H9 (cell line): ENCODE data around the gene STOML3. TPM values are rescaled to one million over a fixed set of nuclear protein-coding genes. Genes with fewer than 3 reads are reported as not detected.

Experiments
- DNase-seq: peaks from one replicate; pipeline ENCODE4 v3.0.0-alpha.2; 2017
- H2AFZ ChIP-seq: one replicate; pipeline ENCODE4 v1.6.1; 2013; ENCODE audit warnings: mild to moderate bottlenecking, low read length, control low read depth, moderate library complexity
- H2AK5ac ChIP-seq: 2 replicates; pipeline ENCODE4 v1.6.1; 2013; ENCODE audit warnings: low read length, control low read depth, mixed read lengths; ENCODE audit not compliant: insufficient read length
- H2BK120ac ChIP-seq: one replicate; pipeline ENCODE4 v1.6.1; 2013; ENCODE audit warnings: low read depth, mild to moderate bottlenecking, low read length, control low read depth, inconsistent platforms; ENCODE audit not compliant: poor library complexity, severe bottlenecking
- H2BK12ac ChIP-seq: 2 replicates; pipeline ENCODE4 v1.6.1; 2013; ENCODE audit warnings: low read length, control low read depth, mixed read lengths, low read depth; ENCODE audit not compliant: insufficient read length
- H2BK15ac ChIP-seq: 2 replicates; pipeline ENCODE4 v1.6.1; 2013; ENCODE audit warnings: low read depth, low read length, control low read depth
- H2BK20ac ChIP-seq: one replicate; pipeline ENCODE4 v1.6.1; 2013; ENCODE audit warnings: low read depth, mild to moderate bottlenecking, low read length, control low read depth, inconsistent platforms; ENCODE audit not compliant: poor library complexity, severe bottlenecking
- H2BK5ac ChIP-seq: 2 replicates; pipeline ENCODE4 v1.6.1; 2013; ENCODE audit warnings: low read length, control low read depth, mixed read lengths; ENCODE audit not compliant: insufficient read length
- H3K14ac ChIP-seq: 2 replicates; pipeline ENCODE4 v1.6.1; 2013; ENCODE audit warnings: low read length, control low read depth; ENCODE audit not compliant: insufficient read depth
- H3K18ac ChIP-seq: 2 replicates; pipeline ENCODE4 v1.6.1; 2013; ENCODE audit warnings: low read depth, mild to moderate bottlenecking, mixed read lengths, low read length, control low read depth; ENCODE audit not compliant: insufficient read length
- H3K23ac ChIP-seq: 2 replicates; pipeline ENCODE4 v1.6.1; 2013; ENCODE audit warnings: low read length, control low read depth, mixed read lengths, low read depth; ENCODE audit not compliant: insufficient read length
- H3K23me2 ChIP-seq: 2 replicates; pipeline ENCODE4 v1.6.1; 2013; ENCODE audit warnings: low read depth, mild to moderate bottlenecking, mixed read lengths, low read length, control low read depth; ENCODE audit not compliant: insufficient read length, poor library complexity, severe bottlenecking
- H3K27ac ChIP-seq: 2 replicates; pipeline ENCODE4 v1.5.1; 2013; ENCODE audit warnings: low read length, control low read depth, mixed read lengths, low read depth; ENCODE audit not compliant: insufficient read length
- H3K27me3 ChIP-seq: 2 replicates; pipeline ENCODE4 v1.6.1; 2013; ENCODE audit warnings: low read length, control low read depth, inconsistent platforms; ENCODE audit not compliant: insufficient read depth
- H3K4ac ChIP-seq: 2 replicates; pipeline ENCODE4 v1.6.1; 2013; ENCODE audit warnings: low read depth, mild to moderate bottlenecking, control low read depth, inconsistent platforms, low read length, moderate library complexity
- H3K4me1 ChIP-seq: 2 replicates; pipeline ENCODE4 v1.6.1; 2013; ENCODE audit warnings: low read length, control low read depth, inconsistent platforms; ENCODE audit not compliant: insufficient read depth
- H3K4me2 ChIP-seq: 2 replicates; pipeline ENCODE4 v1.6.1; 2013; ENCODE audit warnings: low read length, control low read depth, mixed read lengths; ENCODE audit not compliant: insufficient read length, insufficient read depth
- H3K56ac ChIP-seq: 2 replicates; pipeline ENCODE4 v1.6.1; 2013; ENCODE audit warnings: low read depth, mild to moderate bottlenecking, mixed read lengths, low read length, control low read depth; ENCODE audit not compliant: insufficient read length
- H3K79me1 ChIP-seq: 2 replicates; pipeline ENCODE4 v1.6.1; 2013; ENCODE audit warnings: low read depth, mild to moderate bottlenecking, moderate library complexity, low read length, control low read depth, inconsistent platforms; ENCODE audit not compliant: insufficient read depth, poor library complexity, severe bottlenecking
- H3K79me2 ChIP-seq: 2 replicates; pipeline ENCODE4 v1.6.1; 2013; ENCODE audit warnings: low read length, control low read depth, inconsistent platforms; ENCODE audit not compliant: insufficient read depth
- H3K9ac ChIP-seq: 2 replicates; pipeline ENCODE4 v1.6.1; 2013; ENCODE audit warnings: low read length, control low read depth, mixed read lengths; ENCODE audit not compliant: insufficient read length; ENCODE audit errors: extremely low read depth
- H3K9me3 ChIP-seq: one replicate; pipeline ENCODE4 v1.6.1; 2013; ENCODE audit warnings: low read depth, low read length, inconsistent platforms; ENCODE audit not compliant: control insufficient read depth
- H3T11ph ChIP-seq: one replicate; pipeline ENCODE4 v1.6.1; 2013; ENCODE audit warnings: mild to moderate bottlenecking, low read length, control low read depth, inconsistent platforms
- H4K20me1 ChIP-seq: one replicate; pipeline ENCODE4 v1.6.1; 2013; ENCODE audit not compliant: control insufficient read depth, insufficient read length, insufficient read depth
- H4K5ac ChIP-seq: 2 replicates; pipeline ENCODE4 v1.6.1; 2013; ENCODE audit warnings: low read depth, mild to moderate bottlenecking, mixed read lengths, low read length, control low read depth; ENCODE audit not compliant: insufficient read length
- H4K8ac ChIP-seq: replicated peaks from 2 replicates; pipeline ENCODE4 v1.6.1; 2013; ENCODE audit warnings: low read length, control low read depth, mixed read lengths, low read depth; ENCODE audit not compliant: insufficient read length
- H4K91ac ChIP-seq: 2 replicates; pipeline ENCODE4 v1.6.1; 2013; ENCODE audit warnings: low read depth, mild to moderate bottlenecking, moderate library complexity, mixed read lengths, low read length, control low read depth; ENCODE audit not compliant: insufficient read length
- H3K27ac Mint-ChIP-seq, 3 experiments: 2 replicates in 2 of 3; 3 replicates in 1 of 3; pipeline ENCODE4 v1.8.0; 2020 to 2021; ENCODE audit warnings: mixed read lengths in 3 of 3, mild to moderate bottlenecking in 1 of 3, moderate library complexity in 1 of 3
- H3K27me3 Mint-ChIP-seq: 2 replicates; pipeline ENCODE4 v1.8.0; 2021; ENCODE audit warnings: low read depth, mild to moderate bottlenecking, moderate library complexity, mixed read lengths
- H3K36me3 Mint-ChIP-seq, 3 experiments: 2 replicates in 2 of 3; 3 replicates in 1 of 3; pipeline ENCODE4 v1.8.0; 2020 to 2021; ENCODE audit warnings: low read depth in 3 of 3, mixed read lengths in 3 of 3; ENCODE audit not compliant: insufficient read depth in 1 of 3
- H3K4me1 Mint-ChIP-seq, 2 experiments: 2 replicates each; pipeline ENCODE4 v1.8.0; 2020; ENCODE audit warnings: mixed read lengths in 2 of 2
- H3K4me3 Mint-ChIP-seq, 2 experiments: 2 replicates in 1 of 2; 3 replicates in 1 of 2; pipeline ENCODE4 v1.8.0; 2020 to 2021; ENCODE audit warnings: mild to moderate bottlenecking in 2 of 2, mixed read lengths in 2 of 2, moderate library complexity in 1 of 2
- H3K9me3 Mint-ChIP-seq, 2 experiments: 2 replicates in 1 of 2; 3 replicates in 1 of 2; pipeline ENCODE4 v1.8.0; 2020; ENCODE audit warnings: mild to moderate bottlenecking in 2 of 2, mixed read lengths in 2 of 2, moderate library complexity in 1 of 2
- CTCF ChIP-seq: fragments of 200-600 bp; sonication (generic); conservative IDR thresholded peaks from 3 replicates; pipeline ENCODE4 v1.8.0; 2021; ENCODE audit warnings: antibody characterized with exemption, mild to moderate bottlenecking
- WGBS: extraction: QIAGEN DNeasy Blood & Tissue Kit; methylation state at CpG from one replicate; pipeline ENCODE4 v1.1.7; 2013; ENCODE audit warnings: missing lambda C conversion rate, low lambda C conversion rate, mixed read lengths; ENCODE audit not compliant: insufficient read length; ENCODE audit errors: extremely low coverage; 5-methylcytosine and 5-hydroxymethylcytosine counted together
- total RNA-seq: library from RNA; stranded (reverse); gene quantifications from 2 replicates; pipeline ENCODE4 v1.2.1, GENCODE V29; 2021

STOML3 gene
- total RNA-seq, 1 experiment from 2014 or later = not detected

GRCh38 chr13:38957794-38958592, 32.6 kb downstream of the STOML3 start:
- H3K27ac Mint-ChIP-seq = no peak overlapping the region
- Histone ChIP-seq H3K27me3 (no peaks in the 10 kb centered on the region), H2BK120ac (no peak overlapping the region), H3K27ac (no peak overlapping the region), H2BK15ac (no peak overlapping the region), H3K79me1 (no peaks in the 10 kb centered on the region), H3K9ac (no peak overlapping the region), H3K79me2 (no peaks in the 10 kb centered on the region), H3K14ac (no peak overlapping the region), H3K23ac (no peak overlapping the region), H4K20me1 (no peaks in the 10 kb centered on the region), H2BK12ac (no peak overlapping the region), H2AFZ (no peak overlapping the region), H4K91ac (no peak overlapping the region), H3K18ac (no peak overlapping the region), H4K8ac (no peak overlapping the region), H2BK20ac (no peak overlapping the region), H3K9me3 (no peaks in the 10 kb centered on the region), H2AK5ac (no peak overlapping the region), H3K4ac (no peak overlapping the region), H4K5ac (no peak overlapping the region), H3K4me1 (no peaks in the 10 kb centered on the region), H3K56ac (no peak overlapping the region), H2BK5ac (no peak overlapping the region), H3K23me2 (no peaks in the 10 kb centered on the region), H3T11ph (no peak overlapping the region), H3K4me2 (no peak overlapping the region)
- peaks cover 0 to 9% (median 6%) of the 10 kb centered on the region in 3 experiments; a peak in 2 of 7 replicates for H3K36me3 Mint-ChIP-seq
- no peak for TF ChIP-seq CTCF
- peaks cover 9 to 10% of the 10 kb centered on the region in 2 experiments; a peak in 3 of 5 replicates for H3K9me3 Mint-ChIP-seq
- no peaks in the 10 kb centered on the region for H3K4me1 Mint-ChIP-seq
- DNase-seq = no peak
- no CpG with 5 or more reads among the region's 11 CpGs for WGBS
- no peak overlapping the region for H3K4me3 Mint-ChIP-seq
- H3K27me3 Mint-ChIP-seq = no peaks in the 10 kb centered on the region; the same call in 1 of the 2 replicates
